K562 (cell line): ENCODE data around the gene GATA5. TPM values are rescaled to one million over a fixed set of nuclear protein-coding genes. Genes with fewer than 3 reads are reported as not detected.

Source experiments
- BCLAF1 ChIP-seq, 2 experiments: fragments of 450-650 bp in 1 of 2; IDR thresholded peaks; 2 replicates each; pipeline ENCODE4 v1.6.1; 2011 to 2017; ENCODE audit warnings: low read depth in 2 of 2, antibody characterized with exemption in 1 of 2, borderline replicate concordance in 1 of 2, low read length in 1 of 2, mild to moderate bottlenecking in 1 of 2, mixed read lengths in 1 of 2; ENCODE audit not compliant: control insufficient read depth in 1 of 2
- BMI1 ChIP-seq: fragments of 150-350 bp; IDR thresholded peaks from 2 replicates; pipeline ENCODE4 v1.6.1; 2014; ENCODE audit warnings: low read length
- CHD7 ChIP-seq: fragments of 200-600 bp; sonication (generic); IDR thresholded peaks from one replicate; pipeline ENCODE4 v1.6.1; 2012; ENCODE audit warnings: mild to moderate bottlenecking, low read depth, low read length, inconsistent platforms
- CREBBP ChIP-seq: IDR thresholded peaks from one replicate; pipeline ENCODE4 v1.6.1; 2012; ENCODE audit warnings: low read depth, mild to moderate bottlenecking, control low read depth, inconsistent platforms, low read length
- EGR1 ChIP-seq: fragments of 450-650 bp; conservative IDR thresholded peaks from 2 replicates; pipeline ENCODE4 v1.6.1; 2017; ENCODE audit warnings: mild to moderate bottlenecking
- SMAD4 ChIP-seq: fragments of 250-450 bp; sonication (Bioruptor Pico); conservative IDR thresholded peaks from 2 replicates; pipeline ENCODE4 v1.8.0; 2021; ENCODE audit warnings: inconsistent platforms, mild to moderate bottlenecking, moderate library complexity
- TFAP4 ChIP-seq: sonication (generic); formaldehyde crosslinking; IDR thresholded peaks from 2 replicates; pipeline ENCODE4 v1.8.0; 2022; ENCODE audit warnings: missing genetic modification reagents, mild to moderate bottlenecking, moderate library complexity, borderline replicate concordance
- ZNF217 ChIP-seq: sonication (generic); formaldehyde crosslinking; IDR thresholded peaks from 2 replicates; pipeline ENCODE4 v1.8.0; 2022; ENCODE audit warnings: mild to moderate bottlenecking, missing genetic modification reagents
- ZNF511 ChIP-seq: sonication (generic); formaldehyde crosslinking; IDR thresholded peaks from 2 replicates; pipeline ENCODE4 v1.8.0; 2022; ENCODE audit warnings: mild to moderate bottlenecking, missing genetic modification reagents
- ZNF584 ChIP-seq: fragments of 200-800 bp; sonication (Bioruptor generic); IDR thresholded peaks from 2 replicates; pipeline ENCODE4 v1.6.1; 2016; ENCODE audit warnings: low read depth, mild to moderate bottlenecking, missing genetic modification characterization, missing compliant biosample characterization
- polyA plus RNA-seq, 8 experiments: library from polyadenylated mRNA; depleted of rRNA in 4 of 8; stranded (reverse) in 5 of 8; unstranded in 3 of 8; fragments of >200 nt; fragmentation: Nextera tagmentation in 2 of 8; fragmentation: Illumina TruSeq in 1 of 8; extraction: Ambion mirVana in 2 of 8; extraction: Trizol in 1 of 8; gene quantifications; 2 replicates each; pipeline versions ENCODE4 v1.2.1 to v1.2.3, GENCODE V29; 2011 to 2014; ENCODE audit warnings: inconsistent platforms in 1 of 8, missing spikeins in 1 of 8
- total RNA-seq, 7 experiments: library from RNA; depleted of rRNA in 6 of 7; stranded (reverse); fragments of >200 nt in 6 of 7; fragmentation: Illumina TruSeq in 2 of 7; extraction: Trizol in 2 of 7; gene quantifications; 2 replicates each; pipeline versions ENCODE4 v1.2.1 to v1.2.3, GENCODE V29; 2011 to 2021; ENCODE audit warnings: low replicate concordance in 1 of 7

Gene GATA5
- total and polyA plus RNA-seq, 9 of the 15 experiments (the other 6 are each of a cell fraction or from before 2014, with no cell fraction given) = 0.09 to 0.57 (median 0.20) TPM; not detected in 3

GRCh38 chr20:62448788-62449187 lies 27.0 kb downstream of the GATA5 start (continued):
- TF ChIP-seq CHD7 (no peak), ZNF584 (CRISPR knock-in tag) (no peak), BMI1 (no peak), CREBBP (no peak), BCLAF1 (IDR thresholded peaks at IDR 0.05; ENCODE audit: borderline replicate concordance in 1 of 2, control insufficient read depth in 1 of 2, low read depth in 2 of 2, low read length in 1 of 2) (no peak), TFAP4 (CRISPR knock-in tag) (peak; percentile 32; the same call in 1 of the 2 replicates), ZNF217 (no peak), EGR1 (peak; percentile 87), ZNF511 (CRISPR knock-in tag) (no peak), SMAD4 (CRISPR knock-in tag) (no peak)
